ENCODE measurements around the gene GABRR2.

Gene GABRR2

GRCh38 chr6:89302195-89302770 lies 12.8 kb downstream of the GABRR2 start:
- no peak for TF ChIP-seq EZH2phosphoT487 (IDR thresholded peaks at IDR 0.05; ENCODE audit: borderline replicate concordance)
- no peak for TF ChIP-seq CTCF (conservative IDR thresholded peaks at IDR 0.05; ENCODE audit: low read length)
- H2AFZ ChIP-seq (ENCODE audit: low read length), result no peak overlapping the region
- peaks cover 4% of the 10 kb centered on the region for H3K4me1 ChIP-seq (ENCODE audit: insufficient read depth, low read length, poor library complexity, severe bottlenecking)
- H3K9me3 ChIP-seq (ENCODE audit: insufficient read depth, low read depth, low read length), result no peaks in the 10 kb centered on the region
- no peaks in the 10 kb centered on the region for H3K79me2 ChIP-seq (ENCODE audit: insufficient read depth, low read length)
- H3K4me2 ChIP-seq (ENCODE audit: low read depth, low read length, poor library complexity, severe bottlenecking), result no peak overlapping the region
- H3F3A ChIP-seq (ENCODE audit: low read depth), result no peaks in the 10 kb centered on the region
- no peaks in the 10 kb centered on the region for H3K36me3 ChIP-seq (ENCODE audit: insufficient read depth, low read length)
- no peaks in the 10 kb centered on the region for H3K9me2 ChIP-seq (replicated peaks; ENCODE audit: low read depth, low read length)
- no peaks in the 10 kb centered on the region for H4K20me1 ChIP-seq (ENCODE audit: insufficient read depth, low read length, poor library complexity, severe bottlenecking)
- no peak overlapping the region for H3K4me3 ChIP-seq (ENCODE audit: low read length, poor library complexity, severe bottlenecking)
- no peak overlapping the region for H3K9ac ChIP-seq (ENCODE audit: low read depth, low read length, poor library complexity, severe bottlenecking)
- no peaks in the 10 kb centered on the region for H3K27me3 ChIP-seq (ENCODE audit: insufficient read depth, low read length, poor library complexity, severe bottlenecking)

- Histone ChIP-seq H3K27me3 (ENCODE audit: insufficient read depth, low read length, poor library complexity, severe bottlenecking) (no peaks in the 10 kb centered on the region), H3K4me3 (ENCODE audit: low read length, poor library complexity, severe bottlenecking) (no peak overlapping the region), H3K9me2 (replicated peaks; ENCODE audit: low read depth, low read length) (no peaks in the 10 kb centered on the region), H3K4me2 (ENCODE audit: low read depth, low read length, poor library complexity, severe bottlenecking) (no peak overlapping the region), H3K4me1 (ENCODE audit: insufficient read depth, low read length, poor library complexity, severe bottlenecking) (peaks cover 4% of the 10 kb centered on the region), H3K36me3 (ENCODE audit: insufficient read depth, low read length) (no peaks in the 10 kb centered on the region), H3K9ac (ENCODE audit: low read depth, low read length, poor library complexity, severe bottlenecking) (no peak overlapping the region), H3K9me3 (ENCODE audit: insufficient read depth, low read depth, low read length) (no peaks in the 10 kb centered on the region), H3K79me2 (ENCODE audit: insufficient read depth, low read length) (no peaks in the 10 kb centered on the region), H4K20me1 (ENCODE audit: insufficient read depth, low read length, poor library complexity, severe bottlenecking) (no peaks in the 10 kb centered on the region), H3F3A (ENCODE audit: low read depth) (no peaks in the 10 kb centered on the region), H2AFZ (ENCODE audit: low read length) (no peak overlapping the region)
- TF ChIP-seq CTCF (conservative IDR thresholded peaks at IDR 0.05; ENCODE audit: low read length) (no peak), EZH2phosphoT487 (IDR thresholded peaks at IDR 0.05; ENCODE audit: borderline replicate concordance) (no peak)
These were observed 13.4 kb downstream of the GABRR2 start for GRCh38 chr6:89301586-89302194.

GRCh38 chr6:89299466-89299850 lies 15.6 kb downstream of the GABRR2 start:
- H3K9me3 ChIP-seq (ENCODE audit: insufficient read depth, low read depth, low read length), result no peaks in the 10 kb centered on the region
- H3K9me2 ChIP-seq (replicated peaks; ENCODE audit: low read depth, low read length), result no peaks in the 10 kb centered on the region
- no peaks in the 10 kb centered on the region for H3F3A ChIP-seq (ENCODE audit: low read depth)
- peaks cover 4% of the 10 kb centered on the region for H3K4me1 ChIP-seq (ENCODE audit: insufficient read depth, low read length, poor library complexity, severe bottlenecking)
- no peaks in the 10 kb centered on the region for H3K36me3 ChIP-seq (ENCODE audit: insufficient read depth, low read length)
- H3K27me3 ChIP-seq (ENCODE audit: insufficient read depth, low read length, poor library complexity, severe bottlenecking), result no peaks in the 10 kb centered on the region
- no peak overlapping the region for H2AFZ ChIP-seq (ENCODE audit: low read length)
- TF ChIP-seq EZH2phosphoT487 (IDR thresholded peaks at IDR 0.05; ENCODE audit: borderline replicate concordance) (no peak), CTCF (conservative IDR thresholded peaks at IDR 0.05; ENCODE audit: low read length) (peak; percentile 50)
- H4K20me1 ChIP-seq (ENCODE audit: insufficient read depth, low read length, poor library complexity, severe bottlenecking), result no peaks in the 10 kb centered on the region
- no peaks in the 10 kb centered on the region for H3K79me2 ChIP-seq (ENCODE audit: insufficient read depth, low read length)
- no peak overlapping the region for H3K9ac ChIP-seq (ENCODE audit: low read depth, low read length, poor library complexity, severe bottlenecking)
- no peak overlapping the region for H3K4me3 ChIP-seq (ENCODE audit: low read length, poor library complexity, severe bottlenecking)
- no peak overlapping the region for H3K4me2 ChIP-seq (ENCODE audit: low read depth, low read length, poor library complexity, severe bottlenecking)

Measured in Loucy (cell line).